Activated CD4-positive, alpha-beta T cell treated with anti-CD3 and anti-CD28 coated beads for 1 hour (primary cell): ENCODE data around the gene CASQ2.
"Not testable (repeated sequence)": the region's sequence is repeated elsewhere in the genome, so short reads cannot be mapped to it uniquely, and the experiment has no call there.

Experiments
- DNase-seq: peaks from one replicate; pipeline ENCODE4 v3.0.0-alpha.2; 2020

Gene CASQ2

GRCh38 chr1:115768549-115768948 is at the start of gene CASQ2:
Gene CASQ2 (minus strand): TSS chr1:115768714. CDS start chr1:115768541, 173 bp downstream.
- no peak for DNase-seq

DNA sequence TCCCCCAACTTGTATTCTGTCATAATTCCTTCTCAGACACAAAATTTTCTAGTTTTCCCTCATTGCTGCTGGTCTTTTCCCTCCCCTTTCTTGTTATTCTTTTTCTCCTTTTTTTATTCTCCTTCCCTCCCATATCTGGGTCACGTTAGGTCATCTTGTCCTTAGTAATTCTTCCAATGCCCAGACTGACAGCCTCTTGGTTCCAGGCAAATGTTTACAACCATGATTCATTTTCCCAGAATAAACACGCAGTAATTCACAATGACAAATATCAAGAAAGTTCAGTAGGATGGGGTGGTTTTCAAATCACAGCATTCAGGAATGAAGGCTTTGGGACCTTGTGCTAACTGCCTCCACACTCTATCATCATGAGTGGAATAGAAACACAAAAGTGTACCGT is 47.2 kb upstream of the CASQ2 start:
- no peak for DNase-seq

DNA sequence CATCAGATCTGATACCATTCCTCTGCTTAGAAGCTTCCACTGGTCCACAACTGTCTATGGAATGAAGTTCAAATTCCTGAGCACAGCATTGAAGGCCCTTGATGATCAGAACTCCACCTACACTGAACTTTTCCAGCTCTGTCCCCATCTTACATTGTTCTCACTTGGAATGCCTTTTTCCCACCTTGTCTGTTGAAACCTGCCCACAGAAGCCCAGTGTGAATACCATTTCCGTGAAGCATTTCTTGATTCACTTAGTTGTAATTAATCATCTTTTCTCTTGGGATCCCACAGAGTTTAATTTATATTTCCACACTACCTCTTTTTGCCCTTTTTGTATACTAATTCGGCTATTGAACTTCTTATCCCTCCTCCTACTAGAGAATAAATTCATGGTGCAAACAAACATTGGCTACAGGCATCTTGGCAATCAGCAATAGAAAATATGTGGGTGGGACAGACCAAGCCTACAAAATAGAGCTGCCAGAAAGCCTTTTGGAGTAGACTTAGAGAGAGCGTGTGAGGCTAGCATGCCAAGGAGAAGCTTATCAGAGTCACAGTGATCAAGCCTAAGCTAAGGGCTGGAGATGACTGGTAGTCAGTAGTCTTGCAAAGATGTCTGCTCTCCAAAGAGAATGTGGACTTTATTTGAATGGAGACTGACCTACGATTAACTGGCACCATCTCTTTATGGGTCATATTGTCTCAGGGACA is 46.3 kb upstream of the CASQ2 start:
- no peak for DNase-seq

DNA sequence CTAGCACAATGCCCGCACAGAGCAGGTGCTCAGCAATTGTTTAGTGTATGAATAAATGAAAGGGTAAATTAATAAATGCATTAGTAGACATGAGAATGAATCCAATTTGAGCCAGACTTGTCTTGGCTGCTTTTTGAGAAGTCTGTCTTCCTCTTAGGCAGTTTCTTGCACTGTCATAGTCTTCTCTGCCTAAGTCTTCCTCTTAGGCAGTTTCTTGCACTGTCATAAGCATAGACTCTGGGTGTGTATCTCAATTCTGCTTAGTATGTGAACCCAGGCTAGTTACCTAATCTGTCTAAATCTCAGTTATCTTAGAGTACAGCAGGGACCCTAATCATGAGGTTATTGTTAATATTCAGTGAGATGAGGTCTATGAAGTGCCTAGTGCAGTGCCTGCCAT is 45.2 kb upstream of the CASQ2 start:
- DNase-seq = no peak

DNA sequence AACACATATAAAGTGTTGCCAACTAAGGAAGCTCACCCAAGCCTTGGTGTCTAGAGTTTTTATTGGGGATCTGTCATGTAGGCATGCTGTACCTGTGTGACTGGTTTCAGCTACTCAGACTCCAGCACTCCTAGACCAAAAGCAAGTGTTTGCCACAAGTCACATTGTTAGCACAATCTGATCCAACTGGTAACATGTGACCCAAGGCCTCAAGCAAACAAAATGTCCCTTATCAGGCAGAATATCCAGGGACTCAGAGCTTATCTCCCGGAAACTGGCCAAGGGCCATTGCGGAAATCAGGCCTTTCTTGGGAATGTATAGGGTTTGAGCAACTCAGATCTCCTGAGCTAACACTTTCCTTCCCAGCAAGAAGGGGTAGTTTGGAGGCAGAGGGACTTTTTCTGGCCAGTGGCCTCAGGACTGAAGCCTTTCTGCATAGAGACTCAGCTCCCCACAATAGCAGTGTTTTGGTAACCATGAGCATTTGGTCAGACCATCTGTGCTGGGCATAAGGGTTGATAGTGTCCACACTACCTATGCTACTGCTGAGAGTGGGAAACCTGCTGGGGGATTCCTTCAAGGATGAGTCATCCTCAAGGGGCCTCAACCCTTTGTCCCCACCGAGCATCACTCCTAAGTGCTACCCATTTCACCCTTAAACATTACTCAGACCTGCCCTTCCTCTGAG is 42.8 kb upstream of the CASQ2 start:
- no peak for DNase-seq

DNA sequence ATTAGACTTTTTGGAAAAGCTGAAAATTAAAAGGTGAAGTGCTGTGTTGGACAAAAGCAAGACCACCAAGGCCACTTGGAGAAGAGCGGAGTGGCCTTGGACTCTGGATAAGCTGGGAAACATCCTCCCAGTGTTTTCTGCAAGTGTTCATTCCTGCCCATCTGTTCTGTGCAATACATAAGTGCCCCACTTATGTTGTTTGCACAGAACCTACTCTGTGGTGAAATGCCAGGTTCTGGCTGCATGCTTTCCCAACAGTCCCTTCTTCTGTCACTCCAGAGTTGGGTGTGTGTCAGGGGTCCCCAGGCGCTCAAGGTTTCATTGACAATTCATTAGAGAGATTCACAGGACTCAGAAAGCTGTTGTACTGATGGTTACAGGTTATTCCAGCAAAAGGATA is 42.1 kb upstream of the CASQ2 start:
- no peak for DNase-seq

DNA sequence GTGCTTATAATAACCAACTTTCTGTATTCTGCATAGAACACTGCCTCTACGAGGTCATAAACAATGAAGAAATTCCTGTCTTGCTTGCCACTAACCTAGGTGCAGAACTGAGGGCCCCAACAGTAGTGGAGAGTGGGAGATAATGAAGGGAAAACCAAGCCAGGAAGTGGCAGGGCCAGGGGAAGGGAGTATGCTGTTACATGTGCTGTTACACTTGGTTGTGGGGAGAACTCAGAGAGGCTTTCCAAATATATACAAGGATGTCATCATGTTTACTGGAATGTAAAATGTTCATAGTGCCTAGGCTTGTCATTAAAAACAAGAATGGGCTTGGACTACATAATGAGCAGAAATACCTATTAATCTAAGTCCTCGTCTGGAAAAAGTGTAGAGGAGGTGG is 41.3 kb upstream of the CASQ2 start:
- no peak for DNase-seq

DNA sequence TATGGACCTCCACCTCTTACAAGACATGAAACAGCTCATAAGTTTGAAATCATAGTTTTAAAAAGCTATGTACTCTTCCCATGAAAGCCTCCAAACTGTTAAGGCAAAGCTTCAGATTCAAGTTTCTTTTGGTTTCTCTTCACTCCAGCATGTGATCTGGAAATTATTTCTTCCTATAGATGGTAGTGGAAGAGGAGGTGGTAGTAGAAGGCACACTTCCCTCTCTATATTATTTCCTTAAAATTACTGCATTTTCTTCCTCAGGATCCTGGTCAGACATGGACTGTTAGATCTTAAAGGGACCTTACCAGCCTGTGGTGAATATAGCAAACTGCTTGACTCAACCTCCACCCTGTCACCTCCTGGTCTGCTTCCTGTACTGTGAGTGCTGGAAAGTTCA is 40.6 kb upstream of the CASQ2 start:
- DNase-seq = no peak

DNA sequence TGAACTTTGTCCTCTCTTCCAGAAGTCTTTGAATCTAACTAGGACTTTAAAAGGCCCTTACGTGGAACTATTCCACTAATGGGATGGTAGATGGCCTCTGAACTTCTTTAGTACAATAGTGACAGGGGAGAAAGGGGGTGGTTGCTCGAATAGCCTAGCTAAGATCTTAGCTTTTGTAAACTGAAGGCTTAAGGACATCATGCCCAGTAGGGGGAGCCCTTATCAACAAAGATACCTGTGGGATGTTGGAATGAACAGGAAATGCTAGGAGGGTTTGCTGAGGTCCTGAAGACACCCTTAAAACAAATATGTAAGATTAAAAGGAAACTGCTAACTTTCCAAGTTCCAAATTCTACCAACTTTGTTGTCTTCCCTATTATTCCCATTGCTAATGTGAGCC is 39.2 kb upstream of the CASQ2 start:
- no peak for DNase-seq

- DNase-seq = no peak
These were observed 37.1 kb upstream of the CASQ2 start for GRCh38 chr1:115805597-115805996.

- no peak for DNase-seq
These were observed 33.9 kb upstream of the CASQ2 start for GRCh38 chr1:115802416-115802815.

DNA sequence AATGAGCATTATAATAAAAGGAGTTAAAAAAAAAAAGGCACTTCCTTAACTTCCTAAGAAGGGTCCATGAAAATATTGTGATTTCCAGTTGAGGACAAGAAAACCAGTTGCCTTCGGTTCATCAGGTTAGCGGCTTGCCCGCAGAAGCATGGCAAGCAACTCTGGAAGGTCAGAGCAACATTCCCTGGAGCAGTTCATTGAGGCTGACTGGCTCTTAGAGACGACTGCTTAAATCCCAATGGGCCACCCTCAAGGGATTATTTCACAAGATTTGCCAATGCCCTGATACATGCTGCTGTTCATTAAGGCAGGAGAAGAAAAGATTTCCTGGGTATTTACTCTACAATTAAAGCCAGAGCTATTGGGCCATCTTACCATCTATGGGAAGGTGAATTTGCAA is 29.0 kb upstream of the CASQ2 start:
- DNase-seq = no peak

- DNase-seq = no peak
These were observed 28.4 kb upstream of the CASQ2 start for GRCh38 chr1:115796897-115797296.

DNA sequence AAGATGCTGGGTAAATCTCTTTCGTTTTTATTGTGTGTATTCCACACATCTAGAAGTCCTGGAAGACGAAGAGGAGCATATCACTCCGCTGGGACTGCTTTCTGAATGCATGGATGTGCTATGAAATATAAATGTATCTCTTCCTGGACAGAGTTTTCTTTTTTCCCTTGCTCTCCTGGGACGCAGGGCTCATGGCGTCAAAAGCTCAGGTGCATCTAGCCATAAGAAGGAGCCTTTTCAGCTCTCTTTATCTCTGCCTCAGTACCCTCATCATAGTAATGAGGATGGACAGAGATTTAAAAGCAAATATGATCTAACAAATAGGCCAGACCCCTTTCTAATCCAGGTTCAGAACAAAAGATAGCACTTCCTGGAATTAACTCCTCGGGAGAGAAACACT is 27.5 kb upstream of the CASQ2 start:
- no peak for DNase-seq

GRCh38 chr1:115794976-115795639 is 26.6 kb upstream of the CASQ2 start:
- DNase-seq = no peak

DNA sequence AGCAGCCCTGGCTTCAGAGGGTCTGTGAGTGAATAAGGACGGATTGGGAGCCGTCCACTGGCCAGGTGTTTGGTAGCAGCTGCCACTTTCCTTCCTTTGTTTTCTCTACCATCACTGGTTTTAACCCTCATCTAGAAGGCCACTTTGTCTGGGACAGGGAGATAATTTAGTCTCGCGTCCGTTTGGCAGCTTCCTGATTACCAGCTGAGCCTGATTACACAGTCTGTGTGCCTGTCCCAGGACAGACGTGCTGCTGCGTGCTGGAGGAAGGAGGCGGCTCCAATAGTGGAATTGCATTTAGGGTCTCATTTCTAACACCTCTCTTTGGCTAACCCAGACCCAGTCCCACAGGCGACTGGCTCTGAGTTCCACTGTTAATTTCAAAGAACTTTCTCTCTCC is 24.6 kb upstream of the CASQ2 start:
- DNase-seq = no peak

GRCh38 chr1:115791816-115792215 is 23.3 kb upstream of the CASQ2 start:
- no peak for DNase-seq

DNA sequence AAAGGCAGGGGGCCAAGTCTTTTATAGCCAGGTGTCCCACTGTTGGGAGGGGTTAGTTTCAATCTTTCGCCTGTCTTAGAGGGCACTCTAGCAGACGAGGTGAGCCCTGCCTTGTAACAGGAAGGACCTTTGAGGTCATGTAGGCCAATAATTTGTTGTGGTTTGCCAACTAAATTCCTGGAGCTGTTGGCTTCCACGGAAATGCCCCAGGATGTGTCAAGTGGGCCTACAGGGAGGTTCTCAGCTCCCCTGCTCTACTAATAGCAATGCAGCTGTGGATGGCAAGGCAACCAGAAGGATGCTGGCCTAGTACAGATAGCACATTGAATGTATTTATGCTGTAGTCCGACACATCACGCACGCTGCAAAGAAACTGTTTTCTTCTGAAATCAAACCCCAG is 22.3 kb upstream of the CASQ2 start:
- DNase-seq = no peak

DNA sequence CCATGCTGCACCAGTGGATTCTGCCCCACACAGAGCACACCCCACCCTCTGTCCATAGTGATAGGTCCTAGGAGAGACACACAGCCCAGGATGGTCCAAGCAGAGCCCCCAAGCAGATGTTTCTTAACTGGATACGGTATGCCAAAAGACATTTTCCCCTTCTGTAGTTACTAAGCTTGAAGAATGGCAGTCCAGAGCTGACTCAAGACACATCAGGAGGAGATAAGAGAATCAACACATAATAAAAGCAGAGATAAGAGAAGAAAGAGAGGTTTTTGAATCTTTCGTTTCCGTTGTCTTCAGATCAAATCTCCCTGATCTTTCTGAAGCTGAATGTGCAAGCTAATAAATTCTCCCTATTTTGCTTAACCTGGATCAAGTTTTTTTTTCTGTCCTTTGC is 21.8 kb upstream of the CASQ2 start:
- no peak for DNase-seq

GRCh38 chr1:115783311-115783710 is 14.8 kb upstream of the CASQ2 start:
- no peak for DNase-seq

- DNase-seq = no peak
These were observed 14.2 kb upstream of the CASQ2 start for GRCh38 chr1:115782571-115783281.

- DNase-seq = no peak
These were observed 13.3 kb upstream of the CASQ2 start for GRCh38 chr1:115781851-115782250.

DNA sequence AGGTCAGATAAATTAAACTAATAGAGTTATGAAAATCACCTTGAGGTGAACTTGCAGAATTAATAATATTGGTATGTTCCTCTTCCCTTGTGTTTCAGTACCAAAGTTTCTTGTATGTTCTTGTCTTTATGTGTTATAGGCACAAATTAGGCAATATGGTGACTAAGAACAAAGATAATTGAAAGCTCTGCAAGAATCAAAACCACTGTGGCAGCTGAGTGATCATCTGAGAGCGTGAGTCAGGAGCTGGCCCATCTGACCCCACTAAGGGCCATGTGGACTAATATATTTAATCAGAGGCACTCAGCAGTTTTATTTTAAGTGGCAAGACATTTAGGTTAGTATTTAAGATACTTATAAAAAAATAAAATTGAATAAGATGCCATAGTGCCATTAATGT is 12.8 kb upstream of the CASQ2 start:
- DNase-seq = no peak

DNA sequence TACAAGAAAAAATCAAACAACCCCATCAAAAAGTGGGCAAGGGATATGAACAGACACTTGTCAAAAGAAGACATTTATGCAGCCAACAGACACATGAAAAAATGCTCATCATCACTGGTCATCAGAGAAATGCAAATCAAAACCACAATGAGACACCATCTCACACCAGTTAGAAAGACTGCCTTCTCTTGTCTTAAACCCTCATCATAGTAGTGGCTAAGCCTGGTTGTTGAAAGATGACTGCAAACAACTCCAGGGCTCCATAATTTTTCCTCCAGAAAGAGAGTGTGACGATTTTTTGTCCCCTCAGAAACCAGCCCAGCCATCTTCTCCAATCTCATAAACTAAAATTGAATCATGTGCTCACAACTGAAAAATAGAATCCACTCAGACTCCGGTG is 12.1 kb upstream of the CASQ2 start:
- not testable (repeated sequence) for DNase-seq
